Right cardiac atrium (tissue), 5 donors: ENCODE measurements around the gene GLRA1. TPM values are rescaled to one million over a fixed set of nuclear protein-coding genes. Genes with fewer than 3 reads are reported as not detected.

Experiments
- ATAC-seq, 2 donors: fragments of 200-7000 bp; cut with Tn5 transposase; one replicate each; pipeline versions ENCODE4 v1.8.0 to v1.9.1; 2020; ENCODE audit warnings: moderate library complexity in 2 of 2, mild to moderate bottlenecking in 1 of 2
- DNase-seq, 3 donors: peaks; one replicate each; pipeline ENCODE4 v3.0.0-alpha.2; 2020
- H3K27ac ChIP-seq: one replicate; pipeline ENCODE4 v1.5.1; 2013; ENCODE audit warnings: mild to moderate bottlenecking, low read length, control low read depth, moderate library complexity
- H3K27me3 ChIP-seq: one replicate; pipeline ENCODE4 v1.6.1; 2013; ENCODE audit not compliant: control insufficient read depth, insufficient read depth
- H3K4me1 ChIP-seq: one replicate; pipeline ENCODE4 v1.6.1; 2013; ENCODE audit warnings: low read length; ENCODE audit not compliant: control insufficient read depth, insufficient read depth
- H3K4me3 ChIP-seq: one replicate; pipeline ENCODE4 v1.5.1; 2013; ENCODE audit warnings: low read length, control low read depth
- H3K9me3 ChIP-seq: one replicate; pipeline ENCODE4 v1.6.1; 2013; ENCODE audit warnings: low read length; ENCODE audit not compliant: control insufficient read depth
- WGBS: extraction: QIAGEN DNeasy Blood & Tissue Kit; methylation state at CpG from one replicate; pipeline ENCODE4 v1.1.7; 2013; 5-methylcytosine and 5-hydroxymethylcytosine counted together
- intact Hi-C, 4 donors: fragments of 100-400 bp; cut with DNase I; formaldehyde crosslinking; loops; one replicate each; pipeline versions ENCODE4 v1.11.0 to v1.14.0; 2022 to 2023
- polyA plus RNA-seq: library from polyadenylated mRNA; stranded (reverse); fragments of 200-250 nt; gene quantifications from one replicate; pipeline ENCODE4 v1.2.3, GENCODE V29; 2013
- total RNA-seq, 4 donors: library from RNA; stranded (reverse); fragmentation: NEBNext Ultra II Directional; extraction: Animal tissue kit (Norgen Biotek cat#: 25700); gene quantifications; one replicate each; pipeline ENCODE4 v1.2.1, GENCODE V29; 2021
- donor health status: healthy with polysubstance abuse.
- donor health status: DM: no; HTN: yes; CAD: no.
- donor health status: DM: no; HTN: no; CAD: no.
- donor health status: DM: no; HTN: yes; CAD: no; lungs with severe emphysema.
- donor health status: DM: yes; HTN: yes; CAD: no.

Gene GLRA1
- total and polyA plus RNA-seq, 5 donors: not detected

GRCh38 chr5:151949701-151950308, 25.2 kb upstream of the GLRA1 start:
- DNase-seq: no peak
- intact Hi-C loops: no loop called here
- H3K4me3 ChIP-seq: no peak overlapping the region
- WGBS: 81% methylated on average over 5 of the region's 5 CpGs
- no peak overlapping the region for H3K27ac ChIP-seq
- no peaks in the 10 kb centered on the region for H3K4me1 ChIP-seq
- no peaks in the 10 kb centered on the region for H3K9me3 ChIP-seq
- ATAC-seq: no peak
- H3K27me3 ChIP-seq: no peaks in the 10 kb centered on the region

- ATAC-seq: no peak
- intact Hi-C loops: no loop called here
- WGBS: 62% methylated on average over 3 of the region's 3 CpGs
Observed at GRCh38 chr5:151949113-151949512, 24.5 kb upstream of the GLRA1 start.

DNA sequence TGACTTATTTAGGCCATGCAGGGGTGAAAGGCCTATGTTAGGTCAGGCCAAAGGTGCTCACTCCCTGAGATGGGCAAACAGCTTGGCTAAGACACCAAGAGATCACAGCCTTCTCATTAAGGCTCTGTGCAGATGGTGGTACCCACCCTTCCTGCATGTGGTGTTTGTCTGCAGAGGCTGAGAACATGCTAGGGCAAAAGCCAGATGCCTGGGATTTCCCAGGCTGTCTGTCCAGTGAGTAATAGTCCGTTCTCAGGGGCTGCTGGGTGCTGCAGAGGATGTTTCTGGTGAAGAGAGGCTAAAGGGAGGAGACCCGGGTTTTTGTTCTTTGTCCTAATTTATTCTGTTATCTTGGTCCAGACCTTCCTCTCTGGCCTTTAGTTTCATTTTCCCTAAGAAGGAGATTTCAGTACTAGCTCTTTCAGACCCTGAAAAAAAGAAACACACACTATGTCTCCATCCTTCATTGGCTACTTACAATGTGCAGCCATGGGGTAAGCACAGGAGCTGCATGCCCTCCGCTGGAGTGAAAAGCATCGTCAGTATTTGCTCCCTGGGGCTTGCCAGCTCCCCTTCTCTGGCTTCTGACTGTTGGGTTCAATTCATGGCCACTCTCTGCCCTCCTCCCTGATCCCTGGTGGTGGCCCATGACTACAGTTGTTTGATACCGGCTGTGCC, 23.4 kb upstream of the GLRA1 start:
- Histone ChIP-seq H3K4me3 (no peak overlapping the region), H3K4me1 (no peaks in the 10 kb centered on the region), H3K27me3 (no peaks in the 10 kb centered on the region), H3K27ac (no peak overlapping the region), H3K9me3 (no peaks in the 10 kb centered on the region)
- DNase-seq (no peak), ATAC-seq (peak in 1 of 2 donors; percentile 57)
- 49% methylated on average over 5 of the region's 5 CpGs for WGBS
- intact Hi-C loops: no loop called here

More at GRCh38 chr5:151949113-151949512, 24.5 kb upstream of the GLRA1 start:
- no peak for DNase-seq
- no peaks in the 10 kb centered on the region for H3K4me1 ChIP-seq
- no peak overlapping the region for H3K27ac ChIP-seq
- H3K4me3 ChIP-seq: no peak overlapping the region
- H3K27me3 ChIP-seq: no peaks in the 10 kb centered on the region
- H3K9me3 ChIP-seq: no peaks in the 10 kb centered on the region

GRCh38 chr5:151937851-151938250, 13.2 kb upstream of the GLRA1 start:
- Histone ChIP-seq H3K4me3 (no peak overlapping the region), H3K27ac (no peak overlapping the region), H3K4me1 (no peaks in the 10 kb centered on the region), H3K9me3 (no peaks in the 10 kb centered on the region), H3K27me3 (no peaks in the 10 kb centered on the region)
- no peak for DNase-seq
- intact Hi-C loops: no loop called here
- no peak for ATAC-seq

DNA sequence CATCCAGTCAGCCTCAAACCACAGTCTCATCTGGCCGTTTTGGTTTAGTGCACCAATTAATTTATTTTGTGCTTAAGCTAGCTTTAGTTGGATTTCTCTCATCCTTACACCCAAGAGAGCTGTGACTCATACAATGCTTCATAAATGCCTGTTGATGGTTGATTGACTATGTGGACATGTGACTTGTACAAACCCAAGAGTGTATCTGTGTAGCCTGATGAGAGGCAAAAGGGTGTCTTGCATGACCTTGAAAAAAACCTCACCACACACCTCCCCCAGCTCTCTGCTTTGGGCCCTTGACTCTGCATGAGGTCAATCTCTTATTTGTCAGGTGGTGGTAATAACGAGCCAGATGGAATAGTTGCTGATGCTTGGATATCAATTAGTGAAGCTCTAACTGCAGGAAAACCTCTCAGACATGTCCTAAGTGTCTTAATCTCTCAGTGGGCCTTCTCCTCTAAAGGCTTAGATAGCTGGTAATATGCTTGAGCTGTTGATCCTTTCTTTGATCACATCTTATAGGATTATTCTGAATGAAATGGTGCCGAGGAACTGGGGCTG, 10.6 kb upstream of the GLRA1 start:
- ATAC-seq: no peak
- H3K4me1 ChIP-seq: no peaks in the 10 kb centered on the region
- no peak overlapping the region for H3K4me3 ChIP-seq
- DNase-seq: no peak
- intact Hi-C loops: no loop called here
- H3K27ac ChIP-seq: no peak overlapping the region
- 48% methylated on average over 3 of the region's 3 CpGs for WGBS
- no peaks in the 10 kb centered on the region for H3K9me3 ChIP-seq
- no peaks in the 10 kb centered on the region for H3K27me3 ChIP-seq

- ATAC-seq (no peak), DNase-seq (no peak)
- whole genome bisulfite sequencing: 79% methylated on average over 2 of the region's 2 CpGs
- H3K27me3 ChIP-seq: no peaks in the 10 kb centered on the region
- no peaks in the 10 kb centered on the region for H3K9me3 ChIP-seq
- H3K27ac ChIP-seq: no peak overlapping the region
- H3K4me1 ChIP-seq: no peaks in the 10 kb centered on the region
- no peak overlapping the region for H3K4me3 ChIP-seq
- intact Hi-C loops: no loop called here
Observed at GRCh38 chr5:151931260-151931659, 6.6 kb upstream of the GLRA1 start.

- DNase-seq (no peak), ATAC-seq (no peak)
- Histone ChIP-seq H3K27ac (no peak overlapping the region), H3K27me3 (no peaks in the 10 kb centered on the region), H3K4me3 (no peak overlapping the region), H3K4me1 (no peaks in the 10 kb centered on the region), H3K9me3 (no peaks in the 10 kb centered on the region)
- intact Hi-C loops: no loop called here
- 35% methylated on average over 3 of the region's 3 CpGs for WGBS
Observed at GRCh38 chr5:151926188-151926587, 1.5 kb upstream of the GLRA1 start.

DNA sequence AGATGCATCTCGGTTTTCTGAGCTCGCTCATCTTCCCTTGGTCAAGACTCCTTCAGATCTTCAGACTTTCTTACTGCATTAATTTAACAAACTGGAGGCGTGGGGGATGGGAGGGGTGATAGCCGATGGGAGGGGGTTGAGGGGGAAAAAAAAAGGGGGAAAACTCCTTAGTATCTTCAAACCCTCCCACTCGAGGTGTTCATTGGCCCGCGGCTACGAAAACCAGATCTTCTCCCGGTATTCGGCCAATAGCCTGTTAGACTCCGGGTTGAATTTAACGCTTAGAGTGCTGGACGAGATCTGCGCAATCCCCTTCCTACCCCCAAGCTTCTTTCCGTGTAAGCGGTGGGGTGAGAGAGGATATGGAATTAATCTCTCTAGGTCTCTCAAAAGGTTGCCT, 689 bp upstream of the GLRA1 start:
- Histone ChIP-seq H3K27ac (no peak overlapping the region), H3K4me1 (no peaks in the 10 kb centered on the region), H3K4me3 (no peak overlapping the region), H3K9me3 (no peaks in the 10 kb centered on the region), H3K27me3 (no peaks in the 10 kb centered on the region)
- 10% methylated on average over 16 of the region's 16 CpGs for WGBS
- DNase-seq (no peak), ATAC-seq (no peak)
- intact Hi-C loops: no loop called here

GRCh38 chr5:151923866-151924476, 680 bp downstream of the GLRA1 start:
- Histone ChIP-seq H3K4me3 (no peak overlapping the region), H3K27me3 (no peaks in the 10 kb centered on the region), H3K4me1 (no peaks in the 10 kb centered on the region), H3K27ac (no peak overlapping the region), H3K9me3 (no peaks in the 10 kb centered on the region)
- ATAC-seq (no peak), DNase-seq (no peak)
- intact Hi-C loops: no loop called here
- 11% methylated on average over 19 of the region's 19 CpGs for WGBS

DNA sequence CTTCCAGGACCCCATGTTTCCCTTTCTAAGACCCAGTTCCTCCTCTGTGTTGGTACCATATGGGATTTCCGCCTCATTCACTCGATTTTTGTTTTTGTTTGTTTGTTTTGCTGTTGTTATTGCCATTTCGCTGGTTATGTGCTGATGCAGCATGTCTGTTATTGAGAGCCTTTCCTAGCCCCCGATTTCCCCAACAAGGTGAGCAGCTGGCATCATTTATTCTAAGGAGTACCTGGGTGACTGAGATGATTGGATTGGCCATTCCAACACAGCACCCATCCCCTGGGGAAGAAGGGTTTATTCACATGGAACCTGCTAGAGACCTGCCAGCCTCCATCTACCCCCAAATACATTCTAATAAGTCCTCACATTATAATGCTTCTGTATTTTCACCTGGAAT, 2.7 kb downstream of the GLRA1 start:
- 65% methylated on average over 4 of the region's 4 CpGs for WGBS
- no peaks in the 10 kb centered on the region for H3K27me3 ChIP-seq
- no peak overlapping the region for H3K27ac ChIP-seq
- ATAC-seq: no peak
- H3K4me3 ChIP-seq: no peak overlapping the region
- DNase-seq: no peak
- no peaks in the 10 kb centered on the region for H3K4me1 ChIP-seq
- intact Hi-C loops: no loop called here
- H3K9me3 ChIP-seq: no peaks in the 10 kb centered on the region

DNA sequence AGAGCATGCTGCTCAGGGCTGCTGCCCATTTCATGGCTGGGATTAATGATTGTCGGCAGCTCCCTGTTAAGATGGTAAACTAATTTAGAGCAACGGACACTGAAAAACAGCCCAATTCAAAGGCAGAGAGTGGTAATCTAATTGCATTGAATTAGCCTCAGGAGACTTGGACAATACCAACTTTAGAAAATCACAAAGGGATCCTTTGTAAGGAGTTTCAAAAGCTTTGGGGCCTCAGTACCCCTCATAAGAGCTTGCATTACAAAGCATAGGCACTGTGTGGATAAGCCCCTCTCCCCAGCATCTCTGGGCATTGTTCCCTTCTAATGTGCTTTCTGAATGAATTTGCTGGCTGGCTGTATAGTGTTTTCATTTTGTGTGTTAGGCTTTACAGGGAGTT, 6.7 kb downstream of the GLRA1 start:
- Histone ChIP-seq H3K4me3 (no peak overlapping the region), H3K9me3 (no peaks in the 10 kb centered on the region), H3K27ac (no peak overlapping the region), H3K27me3 (no peaks in the 10 kb centered on the region), H3K4me1 (no peaks in the 10 kb centered on the region)
- 78% methylated on average over 2 of the region's 2 CpGs for WGBS
- DNase-seq: no peak
- ATAC-seq: no peak
- intact Hi-C loops: no loop called here
